RCC 7860 (cell line): Measurements from ENCODE around the gene AP1M2.
"Not testable (repeated sequence)": the region's sequence is repeated elsewhere in the genome, so short reads cannot be mapped to it uniquely, and the experiment has no call there.

ENCODE experiments used
- DNase-seq: peaks from one replicate; pipeline ENCODE4 v3.0.0-alpha.2; 2015; ENCODE audit warnings: low spot score
- FAIRE-seq: peaks from 2 replicates; lab custom pipeline; 2012; peaks lifted over from hg19 to GRCh38; lab: Jason Lieb, UNC

AP1M2 gene

GRCh38 chr19:10543420-10544241, 43.5 kb downstream of the AP1M2 start, which contains the start of gene ATG4D:
Gene ATG4D, plus strand, starts transcription at chr19:10543904. Its CDS starts 187 bp downstream, at chr19:10544091.
- DNase-seq (peak; percentile 36), FAIRE-seq (no peak)

DNA sequence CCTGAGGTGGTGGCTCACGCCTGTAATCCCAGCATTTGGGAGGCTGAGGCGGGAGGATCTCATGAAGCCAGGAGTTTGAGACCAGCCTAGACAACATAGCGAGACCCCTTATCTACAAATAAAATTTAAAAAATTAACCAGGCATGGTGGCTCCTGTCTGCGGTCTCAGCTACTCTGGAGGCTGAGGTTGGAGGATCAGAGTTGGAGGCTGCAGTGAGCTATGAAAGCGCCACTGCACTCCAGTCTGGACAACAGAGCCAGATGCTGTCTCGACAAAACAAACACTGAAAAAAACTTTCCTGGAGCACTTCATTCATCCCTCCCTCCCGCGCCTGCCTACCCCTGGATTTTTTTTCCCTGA, 44.1 kb downstream of the AP1M2 start:
- FAIRE-seq (no peak), DNase-seq (no peak)

DNA sequence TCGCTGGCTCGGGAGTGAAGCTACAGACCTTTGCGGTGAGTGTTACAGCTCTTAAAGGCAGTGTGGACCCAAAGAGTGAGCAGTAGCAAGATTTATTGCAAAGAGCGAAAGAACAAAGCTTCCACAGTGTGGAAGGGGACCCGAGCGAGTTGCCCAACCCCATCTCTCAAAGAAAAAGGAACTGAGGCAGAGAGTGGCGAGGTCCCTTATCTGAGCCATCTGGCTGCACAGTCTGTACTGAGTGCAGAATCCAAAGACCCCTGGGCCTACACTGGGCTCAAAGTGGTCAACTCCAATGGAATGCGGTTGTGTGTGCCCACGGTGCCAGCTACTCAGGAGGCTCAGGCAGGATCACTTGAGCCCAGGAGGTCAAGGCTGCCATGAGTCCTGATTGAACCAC, 48.1 kb downstream of the AP1M2 start:
- FAIRE-seq, DNase-seq: not testable (repeated sequence)

GRCh38 chr19:10538204-10538983, 48.7 kb downstream of the AP1M2 start:
- DNase-seq = no peak
- no peak for FAIRE-seq

- no peak for DNase-seq
- FAIRE-seq = no peak
Measured at GRCh38 chr19:10537668-10538067, 49.4 kb downstream of the AP1M2 start.

DNA sequence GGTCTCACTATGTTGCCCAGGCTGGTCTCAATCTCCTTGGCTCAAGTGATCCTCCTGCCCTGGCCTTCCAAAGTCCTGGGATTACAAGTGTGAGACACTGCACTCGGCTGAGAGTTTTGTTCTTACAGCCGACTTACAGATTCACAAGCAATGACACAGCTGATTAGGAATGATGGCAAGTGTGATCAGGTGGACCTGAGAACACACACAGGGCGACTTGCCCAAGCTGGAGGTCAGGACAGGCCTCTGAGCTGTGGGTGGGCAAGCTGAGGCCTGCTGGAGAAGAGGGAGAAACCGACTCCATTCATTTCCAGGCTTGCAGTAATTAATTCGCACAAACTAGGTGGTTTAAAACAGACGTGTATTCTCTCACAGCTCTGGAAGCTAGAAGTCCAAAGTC, 51.5 kb downstream of the AP1M2 start:
- DNase-seq (no peak), FAIRE-seq (no peak)

- DNase-seq (no peak), FAIRE-seq (no peak)
Measured at GRCh38 chr19:10533646-10534386, 53.3 kb downstream of the AP1M2 start.

GRCh38 chr19:10532457-10532856, 54.7 kb downstream of the AP1M2 start:
- FAIRE-seq (no peak), DNase-seq (no peak)

GRCh38 chr19:10526887-10527286, 60.2 kb downstream of the AP1M2 start:
- not testable (repeated sequence) for DNase-seq, FAIRE-seq

- no peak for DNase-seq
- no peak for FAIRE-seq
Measured at GRCh38 chr19:10525636-10526035, 61.5 kb downstream of the AP1M2 start.

GRCh38 chr19:10523135-10523636, 63.9 kb downstream of the AP1M2 start:
- DNase-seq = no peak
- FAIRE-seq = no peak
